ENCODE results near the gene ZNF8.

Gene ZNF8

DNA sequence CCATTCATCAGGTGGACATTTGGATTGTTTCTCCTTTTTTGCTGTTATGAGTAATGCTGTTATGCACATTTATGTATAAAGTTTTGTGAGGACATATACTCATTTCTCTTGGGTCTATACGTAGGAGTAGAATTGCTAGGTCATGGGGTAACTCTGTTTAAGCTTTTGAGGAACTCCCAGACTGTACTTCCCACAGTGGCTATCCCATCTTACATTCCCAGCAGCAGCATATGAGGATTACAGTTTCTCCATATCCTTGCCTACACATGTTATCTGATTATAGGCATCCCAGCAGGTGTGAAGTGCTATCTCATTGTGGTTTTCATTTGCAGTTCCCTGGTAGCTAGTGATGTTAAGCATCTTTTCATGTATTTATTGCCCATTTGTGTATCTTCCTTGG, 53.9 kb downstream of the ZNF8 start:
- DNase-seq (ENCODE audit: low read depth): no peak
- H3K4me3 ChIP-seq (ENCODE audit: low read depth, low read length): no peak overlapping the region
- TF ChIP-seq, protein P1, sequence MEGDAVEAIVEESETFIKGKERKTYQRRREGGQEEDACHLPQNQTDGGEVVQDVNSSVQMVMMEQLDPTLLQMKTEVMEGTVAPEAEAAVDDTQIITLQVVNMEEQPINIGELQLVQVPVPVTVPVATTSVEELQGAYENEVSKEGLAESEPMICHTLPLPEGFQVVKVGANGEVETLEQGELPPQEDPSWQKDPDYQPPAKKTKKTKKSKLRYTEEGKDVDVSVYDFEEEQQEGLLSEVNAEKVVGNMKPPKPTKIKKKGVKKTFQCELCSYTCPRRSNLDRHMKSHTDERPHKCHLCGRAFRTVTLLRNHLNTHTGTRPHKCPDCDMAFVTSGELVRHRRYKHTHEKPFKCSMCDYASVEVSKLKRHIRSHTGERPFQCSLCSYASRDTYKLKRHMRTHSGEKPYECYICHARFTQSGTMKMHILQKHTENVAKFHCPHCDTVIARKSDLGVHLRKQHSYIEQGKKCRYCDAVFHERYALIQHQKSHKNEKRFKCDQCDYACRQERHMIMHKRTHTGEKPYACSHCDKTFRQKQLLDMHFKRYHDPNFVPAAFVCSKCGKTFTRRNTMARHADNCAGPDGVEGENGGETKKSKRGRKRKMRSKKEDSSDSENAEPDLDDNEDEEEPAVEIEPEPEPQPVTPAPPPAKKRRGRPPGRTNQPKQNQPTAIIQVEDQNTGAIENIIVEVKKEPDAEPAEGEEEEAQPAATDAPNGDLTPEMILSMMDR (IDR thresholded peaks at IDR 0.05; ENCODE audit: low read depth, low read length, missing control alignments): no peak

DNA sequence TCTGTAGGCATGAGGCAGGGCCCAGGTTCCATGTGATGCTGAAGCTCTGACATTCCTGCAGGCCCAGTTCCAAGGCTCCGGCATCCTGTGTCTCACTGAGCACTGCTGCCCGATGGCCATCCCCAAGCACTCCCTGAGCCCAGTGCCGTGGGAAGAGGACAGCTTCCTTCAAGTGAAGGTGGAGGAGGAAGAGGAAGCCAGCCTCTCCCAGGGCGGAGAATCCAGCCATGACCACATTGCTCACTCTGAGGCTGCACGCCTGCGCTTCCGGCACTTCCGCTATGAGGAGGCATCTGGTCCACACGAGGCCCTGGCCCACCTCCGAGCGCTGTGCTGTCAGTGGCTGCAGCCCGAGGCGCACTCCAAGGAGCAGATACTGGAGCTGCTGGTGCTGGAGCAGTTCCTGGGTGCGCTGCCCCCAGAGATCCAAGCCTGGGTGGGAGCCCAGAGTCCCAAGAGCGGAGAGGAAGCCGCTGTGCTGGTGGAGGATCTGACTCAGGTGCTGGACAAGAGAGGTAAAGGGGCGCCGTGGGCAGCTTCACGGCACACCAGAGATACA, 56.0 kb downstream of the ZNF8 start:
- TF ChIP-seq, protein P1 (IDR thresholded peaks at IDR 0.05; ENCODE audit: low read depth, low read length, missing control alignments): no peak
- no peak for DNase-seq (ENCODE audit: low read depth)
- H3K4me3 ChIP-seq (ENCODE audit: low read depth, low read length): no peak overlapping the region

DNA sequence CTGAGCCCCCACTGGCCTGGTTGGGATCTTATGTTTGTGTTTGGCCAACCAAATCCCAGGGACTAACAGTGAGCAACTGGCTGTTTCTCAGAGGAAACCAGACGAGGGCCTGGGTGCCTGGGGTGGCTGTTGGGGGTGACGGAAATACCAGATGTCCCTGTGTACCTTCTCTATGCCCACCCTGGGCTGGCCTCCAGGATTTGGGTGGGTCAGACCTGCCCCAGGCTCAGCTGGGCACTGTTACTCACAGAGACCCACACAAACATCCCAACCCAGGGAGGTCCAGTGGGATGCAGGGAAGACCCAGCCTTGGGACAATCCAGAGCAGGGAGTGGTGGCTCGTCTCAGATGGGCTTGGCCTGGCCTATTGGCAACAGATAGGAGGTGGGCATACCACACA, 56.9 kb downstream of the ZNF8 start:
- TF ChIP-seq, protein P1 (IDR thresholded peaks at IDR 0.05; ENCODE audit: low read depth, low read length, missing control alignments): no peak

DNA sequence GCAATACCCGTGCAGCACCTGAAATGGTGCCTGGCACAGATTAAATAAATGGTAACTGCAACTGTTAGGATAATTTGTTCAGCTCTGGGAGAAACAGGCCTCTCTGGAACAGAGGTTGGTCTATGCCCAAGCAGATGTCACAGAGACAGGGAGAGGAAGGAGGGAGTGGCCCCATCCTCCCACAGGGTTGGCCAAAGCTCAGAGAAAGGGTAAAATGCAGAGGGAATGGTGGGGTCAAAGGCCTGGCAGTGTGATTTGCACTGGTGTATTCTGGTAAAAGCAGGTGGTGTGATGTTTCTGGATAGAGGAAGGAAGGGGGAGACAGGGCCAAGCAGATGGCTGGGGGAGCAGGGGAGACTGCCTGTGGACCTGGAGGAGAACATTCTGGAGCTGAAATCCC, 57.5 kb downstream of the ZNF8 start:
- TF ChIP-seq, protein P1 (IDR thresholded peaks at IDR 0.05; ENCODE audit: low read depth, low read length, missing control alignments): no peak
- H3K4me3 ChIP-seq (ENCODE audit: low read depth, low read length): no peak overlapping the region
- DNase-seq (ENCODE audit: low read depth): no peak

More for the DNA sequence above, 56.9 kb downstream of the ZNF8 start:
- H3K4me3 ChIP-seq (ENCODE audit: low read depth, low read length): no peak overlapping the region
- no peak for DNase-seq (ENCODE audit: low read depth)

DNA sequence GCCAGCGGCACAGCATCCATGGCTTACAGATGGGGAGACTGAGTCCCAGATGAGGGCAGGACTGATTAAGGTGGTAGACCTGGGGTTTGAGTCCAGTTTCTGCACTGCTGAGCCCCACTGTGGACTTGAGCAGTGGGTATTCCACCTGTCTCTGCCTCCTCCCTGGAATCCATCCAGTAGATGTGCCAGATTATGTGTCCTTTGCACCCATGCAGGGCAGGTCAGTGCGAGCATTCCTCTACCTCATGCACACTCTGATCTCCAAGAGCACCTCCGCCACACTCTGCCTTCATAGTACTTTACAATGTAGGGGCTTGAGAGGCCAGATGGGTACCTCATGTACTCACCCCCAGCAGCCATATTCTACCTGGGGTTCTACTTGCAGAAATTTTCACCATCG, 58.1 kb downstream of the ZNF8 start:
- no peak for DNase-seq (ENCODE audit: low read depth)
- H3K4me3 ChIP-seq (ENCODE audit: low read depth, low read length): no peak overlapping the region
- TF ChIP-seq, protein P1 (IDR thresholded peaks at IDR 0.05; ENCODE audit: low read depth, low read length, missing control alignments): no peak

DNA sequence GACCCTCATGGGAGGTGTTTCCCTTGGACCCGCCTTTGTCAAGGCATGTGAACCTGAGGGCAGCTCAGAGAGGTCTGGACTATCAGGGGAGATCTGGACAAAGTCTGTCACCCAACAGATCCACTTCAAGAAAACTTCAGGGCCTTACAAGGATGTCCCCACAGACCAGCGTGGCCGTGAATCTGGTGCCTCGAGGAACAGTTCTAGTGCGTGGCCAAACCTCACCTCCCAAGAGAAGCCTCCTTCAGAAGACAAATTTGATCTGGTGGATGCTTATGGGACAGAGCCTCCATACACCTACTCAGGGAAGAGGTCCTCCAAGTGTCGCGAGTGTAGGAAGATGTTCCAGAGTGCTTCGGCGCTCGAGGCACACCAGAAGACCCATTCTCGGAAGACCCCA, 59.6 kb downstream of the ZNF8 start:
- no peak for DNase-seq (ENCODE audit: low read depth)
- TF ChIP-seq, protein P1 (IDR thresholded peaks at IDR 0.05; ENCODE audit: low read depth, low read length, missing control alignments): no peak

DNA sequence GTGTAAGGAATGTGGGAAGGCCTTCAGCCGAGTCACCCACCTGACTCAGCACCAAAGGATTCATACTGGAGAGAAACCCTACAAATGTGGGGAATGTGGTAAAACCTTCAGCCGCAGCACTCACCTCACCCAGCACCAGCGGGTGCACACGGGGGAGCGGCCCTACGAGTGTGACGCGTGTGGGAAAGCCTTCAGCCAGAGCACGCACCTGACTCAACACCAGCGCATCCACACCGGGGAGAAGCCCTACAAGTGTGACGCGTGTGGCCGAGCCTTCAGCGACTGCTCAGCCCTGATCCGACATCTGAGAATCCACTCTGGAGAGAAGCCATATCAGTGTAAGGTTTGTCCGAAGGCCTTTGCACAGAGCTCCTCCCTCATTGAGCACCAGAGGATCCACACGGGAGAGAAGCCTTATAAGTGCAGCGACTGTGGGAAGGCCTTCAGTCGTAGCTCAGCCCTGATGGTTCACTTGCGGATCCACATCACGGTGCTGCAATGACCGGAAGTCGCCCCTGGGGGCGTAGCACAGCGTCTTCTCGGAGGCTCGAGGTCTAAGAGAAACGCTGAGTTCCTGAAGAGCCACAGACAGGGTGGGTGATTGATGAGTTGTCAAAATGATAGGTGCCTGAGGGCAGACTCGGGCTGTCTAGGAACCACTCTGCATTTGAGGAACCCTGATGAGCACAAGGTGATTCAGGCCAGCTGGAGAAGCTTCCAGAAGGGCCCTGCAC, 60.2 kb downstream of the ZNF8 start:
- DNase-seq (ENCODE audit: low read depth): no peak
- TF ChIP-seq, protein P1 (IDR thresholded peaks at IDR 0.05; ENCODE audit: low read depth, low read length, missing control alignments): peak; percentile 18
- H3K4me3 ChIP-seq (ENCODE audit: low read depth, low read length): no peak overlapping the region

More for the DNA sequence above, 59.6 kb downstream of the ZNF8 start:
- no peak overlapping the region for H3K4me3 ChIP-seq (ENCODE audit: low read depth, low read length)
